H1 (cell line): ENCODE measurements around the gene ADRA2C.

ENCODE experiments used
- ATF2 ChIP-seq: IDR thresholded peaks from 2 replicates; pipeline ENCODE4 v1.6.1; 2012; ENCODE audit warnings: low read length, inconsistent platforms
- CBX5 ChIP-seq: fragments of 300-800, 300-1000 bp; sonication (generic); IDR thresholded peaks from 2 replicates; pipeline ENCODE4 v1.7.1; 2016; ENCODE audit warnings: antibody characterized with exemption, low read length, low read depth
- CEBPB ChIP-seq: IDR thresholded peaks from 2 replicates; pipeline ENCODE4 v1.6.1; 2012; ENCODE audit warnings: low read depth, low read length
- CHD7 ChIP-seq: fragments of 300-600 bp; sonication (generic); IDR thresholded peaks from 2 replicates; pipeline ENCODE4 v1.7.1; 2012; ENCODE audit warnings: low read length, moderate library complexity, mild to moderate bottlenecking, inconsistent platforms; ENCODE audit not compliant: insufficient replicate concordance
- CREB1 ChIP-seq: IDR thresholded peaks from 2 replicates; pipeline ENCODE4 v1.6.1; 2012; ENCODE audit warnings: inconsistent platforms
- CTCF ChIP-seq, 3 experiments: IDR thresholded peaks; 1 replicate in 2 of 3; 2 replicates in 1 of 3; pipeline versions ENCODE4 v1.5.1 to v1.6.1; 2011; ENCODE audit warnings: low read length in 3 of 3, mild to moderate bottlenecking in 3 of 3, inconsistent platforms in 2 of 3, low read depth in 1 of 3, moderate library complexity in 1 of 3; ENCODE audit not compliant: insufficient read depth in 1 of 3; ENCODE audit errors: control extremely low read depth in 1 of 3
- EP300 ChIP-seq, 2 experiments: IDR thresholded peaks; 1 replicate in 1 of 2; 2 replicates in 1 of 2; pipeline ENCODE4 v1.6.1; 2011 to 2012; ENCODE audit warnings: low read depth in 2 of 2, low read length in 2 of 2, mild to moderate bottlenecking in 2 of 2, borderline replicate concordance in 1 of 2, inconsistent platforms in 1 of 2, moderate library complexity in 1 of 2
- JUN ChIP-seq: IDR thresholded peaks from 2 replicates; pipeline ENCODE4 v1.6.1; 2011; ENCODE audit warnings: low read depth, mild to moderate bottlenecking, improper control_type of control experiment, low read length
- MAX ChIP-seq: IDR thresholded peaks from 2 replicates; pipeline ENCODE4 v1.6.1; 2012; ENCODE audit warnings: inconsistent platforms
- SRF ChIP-seq: IDR thresholded peaks from 2 replicates; pipeline ENCODE4 v1.6.1; 2011; ENCODE audit warnings: mild to moderate bottlenecking, low read depth, low read length, moderate library complexity
- TEAD4 ChIP-seq: IDR thresholded peaks from 2 replicates; pipeline ENCODE4 v1.6.1; 2012; ENCODE audit warnings: low read depth, low read length, inconsistent platforms, mixed read lengths

GRCh38 chr4:3770323-3771163 lies 4.4 kb downstream of the ADRA2C start:
- TF ChIP-seq CREB1 = no peak
- TF ChIP-seq EP300 (IDR thresholded peaks at IDR 0.05; ENCODE audit: borderline replicate concordance in 1 of 2, low read depth in 2 of 2, low read length in 2 of 2) = no peak
- no peak for TF ChIP-seq JUN
- no peak for TF ChIP-seq CBX5
- no peak for TF ChIP-seq CTCF (IDR thresholded peaks at IDR 0.05; ENCODE audit: control extremely low read depth in 1 of 3, insufficient read depth in 1 of 3, low read depth in 1 of 3, low read length in 3 of 3)
- no peak for TF ChIP-seq CEBPB
- no peak for TF ChIP-seq MAX
- no peak for TF ChIP-seq ATF2
- TF ChIP-seq SRF = no peak
- TF ChIP-seq CHD7 = no peak
- TF ChIP-seq TEAD4 = no peak
